GM12878 (cell line): Measurements from ENCODE around the gene TTLL10. TPM values are rescaled to one million over a fixed set of nuclear protein-coding genes. Genes with fewer than 3 reads are reported as not detected.

Experiments
- ATAC-seq: fragments of 200-7000 bp; cut with Tn5 transposase; 3 replicates; pipeline ENCODE4 v1.9.1; 2020; ENCODE audit warnings: mild to moderate bottlenecking, moderate library complexity
- BruUV-seq: library from RNA; stranded (reverse); fragments of 400-500 nt; replicated peaks from 2 replicates; lab custom pipeline; 2021; lab: Mats Ljungman, UMichigan
- CTCF ChIA-PET: fragments of 300-600 bp; sonication (Branson Sonifier 250); formaldehyde crosslinking; extraction: SDS; loops from one replicate; lab custom pipeline; 2021; ENCODE audit warnings: inconsistent platforms; lab: Yijun Ruan, JAX
- POLR2A ChIA-PET: fragments of 350-600 bp; formaldehyde crosslinking; extraction: SDS; loops from one replicate; lab custom pipeline; 2021; ENCODE audit warnings: inconsistent platforms; lab: Charles Lee
- RAD21 ChIA-PET: fragments of 300-600 bp; sonication (Branson Sonifier 250); formaldehyde crosslinking; loops from one replicate; lab custom pipeline; 2023; ENCODE audit warnings: antibody characterized with exemption; ENCODE audit not compliant: unreplicated experiment; lab: Charles Lee
- SMC1A ChIA-PET: fragments of 300-600 bp; sonication (Branson Sonifier 250); formaldehyde crosslinking; loops from one replicate; lab custom pipeline; 2023; ENCODE audit not compliant: unreplicated experiment, uncharacterized antibody; lab: Charles Lee
- DNase-seq: peaks from one replicate; pipeline ENCODE4 v3.0.0-alpha.2; 2011; ENCODE audit warnings: low read depth, low spot score
- FAIRE-seq: peaks from 3 replicates; lab custom pipeline; 2011; peaks lifted over from hg19 to GRCh38; lab: Jason Lieb, UNC
- H2AFZ ChIP-seq: 2 replicates; pipeline ENCODE4 v1.6.0; 2011; ENCODE audit warnings: low read depth, low read length, control low read depth; ENCODE audit not compliant: control insufficient read depth
- H3K27ac ChIP-seq: 2 replicates; pipeline ENCODE4 v1.5.1; 2011; ENCODE audit warnings: control low read depth; ENCODE audit not compliant: control insufficient read depth, insufficient read depth
- H3K27me3 ChIP-seq, 2 experiments: replicated peaks in 1 of 2; 2 replicates each; pipeline versions ENCODE4 v1.6.0 to v1.6.1; 2011; ENCODE audit warnings: low read length in 1 of 2; ENCODE audit not compliant: control insufficient read depth in 2 of 2, insufficient read depth in 2 of 2
- H3K36me3 ChIP-seq, 2 experiments: 2 replicates each; pipeline ENCODE4 v1.5.1; 2011; ENCODE audit warnings: low read length in 1 of 2; ENCODE audit not compliant: control insufficient read depth in 2 of 2, insufficient read depth in 2 of 2
- H3K4me1 ChIP-seq: 2 replicates; pipeline ENCODE4 v1.6.1; 2011; ENCODE audit warnings: mild to moderate bottlenecking, low read length, moderate library complexity, mixed read lengths; ENCODE audit not compliant: control insufficient read depth, insufficient read depth
- H3K4me2 ChIP-seq: 2 replicates; pipeline ENCODE4 v1.6.0; 2011; ENCODE audit warnings: control low read depth; ENCODE audit not compliant: control insufficient read depth, insufficient read depth
- H3K4me3 ChIP-seq: fragments of 200-600 bp; sonication (generic); 2 replicates; pipeline ENCODE4 v1.5.1; 2016
- H3K79me2 ChIP-seq: 2 replicates; pipeline ENCODE4 v1.6.0; 2011; ENCODE audit warnings: low read length; ENCODE audit not compliant: control insufficient read depth, insufficient read depth
- H3K9ac ChIP-seq: 2 replicates; pipeline ENCODE4 v1.8.0; 2011; ENCODE audit warnings: low read length, control low read depth, mixed read lengths; ENCODE audit not compliant: control insufficient read depth, insufficient read depth
- H3K9me3 ChIP-seq: replicated peaks from 3 replicates; pipeline ENCODE4 v1.5.1; 2011; ENCODE audit warnings: mild to moderate bottlenecking, low read length; ENCODE audit not compliant: control insufficient read depth, insufficient read depth
- H4K20me1 ChIP-seq: 2 replicates; pipeline ENCODE4 v1.6.0; 2011; ENCODE audit not compliant: control insufficient read depth, insufficient read depth
- CHD4 ChIP-seq: fragments of 200-600 bp; sonication (generic); IDR thresholded peaks from 2 replicates; pipeline ENCODE4 v1.6.1; 2016; ENCODE audit warnings: mild to moderate bottlenecking
- EP300 ChIP-seq, 2 experiments: fragments of 150-350 bp in 1 of 2; IDR thresholded peaks; 2 replicates each; pipeline ENCODE4 v1.6.1; 2011 to 2012; ENCODE audit warnings: low read depth in 2 of 2, low read length in 2 of 2, borderline replicate concordance in 1 of 2, improper control_type of control experiment in 1 of 2, inconsistent platforms in 1 of 2; ENCODE audit not compliant: control insufficient read depth in 1 of 2
- NRF1 ChIP-seq: conservative IDR thresholded peaks from 2 replicates; pipeline ENCODE4 v1.6.1; 2011; ENCODE audit warnings: mild to moderate bottlenecking, low read depth, low read length, improper control_type of control experiment
- REST ChIP-seq: IDR thresholded peaks from 2 replicates; pipeline ENCODE4 v1.6.1; 2012; ENCODE audit warnings: mild to moderate bottlenecking, low read depth, low read length
- SP1 ChIP-seq: IDR thresholded peaks from one replicate; pipeline ENCODE4 v1.6.1; 2011; ENCODE audit warnings: low read depth, low read length
- SUPT20H ChIP-seq: IDR thresholded peaks from 2 replicates; pipeline ENCODE4 v1.6.1; 2011; ENCODE audit warnings: low read depth, mild to moderate bottlenecking, low read length, moderate library complexity, borderline replicate concordance; ENCODE audit not compliant: control insufficient read depth
- USF1 ChIP-seq: IDR thresholded peaks from 2 replicates; pipeline ENCODE4 v1.6.1; 2011; ENCODE audit warnings: borderline replicate concordance, low read depth, mild to moderate bottlenecking, moderate library complexity, mixed read lengths, low read length; ENCODE audit not compliant: insufficient read depth; ENCODE audit errors: extremely low read length
- WGBS: methylation state at CpG from one replicate; pipeline ENCODE4 v1.1.6; 2016; ENCODE audit warnings: low lambda C conversion rate; ENCODE audit not compliant: insufficient replicate concordance, insufficient coverage; ENCODE audit errors: missing lambda C conversion rate; 5-methylcytosine and 5-hydroxymethylcytosine counted together
- in situ Hi-C: fragments of 300-500 bp; cut with MboI; formaldehyde crosslinking; loops from 9 replicates; pipeline ENCODE4 v1.14.3; 2018; ENCODE audit warnings: mixed read lengths
- intact Hi-C: fragments of 100-400 bp; cut with micrococcal nuclease; formaldehyde crosslinking; loops from one replicate; pipeline ENCODE4 v1.14.2; 2022; ENCODE audit not compliant: unreplicated experiment
- polyA plus RNA-seq, 11 experiments: library from polyadenylated mRNA; depleted of rRNA in 4 of 11; unstranded in 6 of 11; stranded (reverse) in 5 of 11; fragments of >200 nt; fragmentation: Nextera tagmentation in 4 of 11; fragmentation: Illumina TruSeq in 1 of 11; extraction: Ambion mirVana in 4 of 11; extraction: Trizol in 1 of 11; gene quantifications; 1 replicate in 1 of 11; 2 replicates in 10 of 11; pipeline versions ENCODE4 v1.2.1 to v1.2.3, GENCODE V29; 2011 to 2016; ENCODE audit warnings: inconsistent platforms in 2 of 11, missing spikeins in 2 of 11, low read depth in 1 of 11
- total RNA-seq, 4 experiments: library from RNA; depleted of rRNA in 3 of 4; stranded (reverse); fragments of >200 nt in 3 of 4; fragmentation: Illumina TruSeq in 1 of 4; extraction: Trizol in 1 of 4; gene quantifications; 2 replicates each; pipeline versions ENCODE4 v1.2.1 to v1.2.3, GENCODE V29; 2013 to 2021

TTLL10 gene
- total and polyA plus RNA-seq, 10 of the 15 experiments (the other 5 are each of a cell fraction or from before 2014, with no cell fraction given): not detected

DNA sequence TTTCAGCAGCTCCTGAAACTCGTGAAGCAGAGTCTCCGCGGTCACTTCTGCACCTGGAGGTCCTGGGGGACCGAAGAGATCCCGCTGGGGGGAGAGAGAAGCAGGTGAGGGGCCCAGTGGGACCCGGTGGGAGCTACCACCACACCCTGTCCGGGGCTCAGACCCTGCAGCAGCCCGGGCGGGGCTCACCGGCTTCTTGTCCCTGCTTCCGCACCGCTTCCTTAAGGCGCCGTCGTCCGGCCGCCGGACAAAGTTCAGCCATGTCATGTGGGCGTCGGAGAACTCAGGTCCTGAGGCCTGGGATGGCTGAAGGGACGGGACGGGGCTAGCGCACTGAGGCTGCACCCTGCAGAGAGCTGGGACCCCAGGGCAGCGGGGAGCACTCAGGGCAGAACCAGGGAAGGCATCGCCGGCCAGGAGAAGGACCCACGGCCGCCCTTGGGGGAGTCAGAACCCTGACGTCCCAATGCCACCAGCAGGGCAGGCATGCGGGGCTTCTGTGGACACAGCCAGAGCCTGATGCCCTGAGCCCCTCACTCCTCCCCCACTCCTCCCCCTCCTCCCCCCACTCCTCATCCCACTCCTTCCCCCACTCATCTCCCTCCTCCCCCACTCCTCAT is 70.6 kb downstream of the TTLL10 start:
- WGBS: 81% methylated on average over 27 of the region's 30 CpGs
- CTCF ChIA-PET: no interaction called here
- FAIRE-seq (no peak), ATAC-seq (no peak), DNase-seq (no peak)
- no TSS peak for BruUV-seq
- Histone ChIP-seq H3K27ac (no peak overlapping the region), H3K4me2 (no peak overlapping the region), H3K36me3 (no peaks in the 10 kb centered on the region), H3K4me3 (no peak overlapping the region), H4K20me1 (no peaks in the 10 kb centered on the region), H3K9me3 (no peaks in the 10 kb centered on the region), H3K79me2 (no peaks in the 10 kb centered on the region), H3K4me1 (no peaks in the 10 kb centered on the region), H2AFZ (no peak overlapping the region), H3K9ac (no peak overlapping the region), H3K27me3 (peaks cover 1 to 5% of the 10 kb centered on the region in 2 experiments; a peak in 3 of 4 replicates)
- TF ChIP-seq USF1 (no peak), EP300 (IDR thresholded peaks at IDR 0.05; ENCODE audit: borderline replicate concordance in 1 of 2, control insufficient read depth in 1 of 2, low read depth in 2 of 2, low read length in 2 of 2) (no peak), REST (no peak), SP1 (no peak), CHD4 (no peak), SUPT20H (no peak), NRF1 (no peak)
- intact Hi-C loops: no loop called here
- SMC1A ChIA-PET: no interaction called here
- POLR2A ChIA-PET: no interaction called here
- in situ Hi-C loops: no loop called here
- RAD21 ChIA-PET: no interaction called here
